NCI-H128 (cell line): ENCODE measurements around the gene MOXD1.
"Not testable (repeated sequence)": the region's sequence is repeated elsewhere in the genome, so short reads cannot be mapped to it uniquely, and the experiment has no call there.

Source experiments
- DNase-seq: peaks from one replicate; lab custom pipeline; 2025; ENCODE audit not compliant: unreplicated experiment; lab: John Stamatoyannopoulos, UW

Gene MOXD1

DNA sequence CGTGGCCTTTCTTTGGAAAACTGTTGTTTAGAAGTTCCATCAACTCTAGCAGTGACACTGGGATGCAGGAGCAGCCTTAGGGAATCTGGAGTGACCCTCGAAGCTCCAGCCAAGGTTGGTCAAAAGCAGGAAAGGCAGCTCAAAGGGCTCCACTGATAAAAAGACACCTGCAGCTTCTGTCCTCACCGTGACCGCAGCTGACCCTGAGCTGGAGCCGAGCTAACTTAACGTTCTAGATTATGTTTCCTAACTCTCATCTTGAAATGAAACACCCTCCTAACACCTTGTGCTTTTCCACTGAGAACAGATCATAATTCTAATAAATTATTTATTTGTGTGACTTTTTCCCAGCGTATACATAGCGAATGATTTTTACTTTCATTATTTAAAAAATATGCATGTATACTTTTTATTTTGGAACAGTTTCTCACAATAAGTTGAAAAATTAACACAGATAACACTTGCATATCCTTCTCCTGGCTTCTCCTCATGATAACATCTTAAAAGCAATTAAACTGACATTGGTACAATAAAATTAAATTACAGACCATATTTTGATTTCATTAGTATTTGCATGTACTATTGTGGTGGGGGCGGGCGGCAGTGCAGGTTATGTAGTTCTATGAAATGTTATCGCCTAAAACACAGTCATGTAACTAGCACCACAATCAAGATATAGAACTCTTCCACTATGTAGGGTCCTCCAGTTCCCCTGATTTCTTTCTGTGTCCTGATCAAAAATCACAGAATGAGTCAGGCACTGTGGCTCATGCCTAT is 116.1 kb downstream of the MOXD1 start:
- DNase-seq: no peak

DNA sequence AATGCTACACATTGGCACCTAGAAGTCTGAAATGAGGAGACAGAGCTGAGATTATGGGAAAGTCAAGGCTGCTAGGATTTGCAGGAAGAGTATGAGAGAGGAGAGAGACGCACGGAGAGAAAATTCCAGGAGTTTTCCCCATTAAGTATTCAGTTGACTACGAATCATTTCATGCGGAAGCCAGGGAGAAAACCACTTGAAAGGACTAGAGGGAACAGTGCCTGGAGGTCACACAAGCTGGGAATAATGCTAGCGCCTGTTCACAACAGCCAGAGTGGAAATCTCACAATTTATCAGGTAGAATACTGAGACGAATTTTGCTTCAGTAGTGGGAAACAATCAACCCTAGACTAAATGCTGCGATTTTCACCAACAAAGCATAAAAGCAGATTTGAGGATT is 118.6 kb downstream of the MOXD1 start:
- DNase-seq: no peak

DNA sequence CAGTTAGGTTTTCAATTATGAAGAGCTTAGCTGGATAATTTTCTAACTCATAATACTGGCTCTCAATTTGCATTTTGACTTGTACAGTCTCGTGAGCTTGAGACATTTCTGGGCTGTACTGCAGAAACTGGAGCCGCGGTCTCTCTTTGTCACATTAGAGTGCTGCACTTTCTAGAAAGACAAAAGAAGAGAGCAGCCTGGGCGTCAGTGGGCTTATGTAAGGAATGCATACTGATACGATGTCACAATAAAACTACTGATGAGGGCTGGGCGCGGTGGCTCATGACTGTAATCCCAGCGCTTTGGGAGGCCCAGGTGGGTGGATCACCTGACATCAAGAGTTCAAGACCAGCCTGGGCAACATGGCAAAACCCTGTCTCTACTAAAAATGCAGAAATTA is 120.8 kb downstream of the MOXD1 start:
- no peak for DNase-seq

DNA sequence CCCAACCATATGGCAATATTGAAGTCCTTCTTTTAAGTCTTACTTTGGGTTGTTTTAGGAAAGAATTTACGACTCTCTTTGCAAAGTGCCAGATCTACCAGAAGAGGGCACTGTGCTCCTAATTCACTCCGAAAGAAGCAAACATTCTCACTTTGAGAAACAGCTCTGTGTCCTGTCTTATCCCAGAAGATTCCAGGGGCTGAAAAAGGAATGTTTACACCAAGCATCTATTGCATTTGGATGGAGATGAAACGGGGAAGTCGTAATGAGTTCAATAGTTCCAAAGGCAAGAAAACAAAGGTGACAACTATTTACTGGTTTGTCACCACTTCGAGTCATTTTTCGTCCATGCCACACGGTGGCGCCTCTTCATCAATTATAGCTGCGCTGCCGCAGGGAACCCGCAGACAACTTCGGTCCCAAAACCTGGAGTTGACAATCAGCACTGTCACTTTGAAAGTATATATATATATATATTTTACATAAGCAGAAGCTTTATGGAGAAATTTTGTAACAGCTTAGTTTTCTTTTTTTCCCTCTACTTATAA is 121.6 kb downstream of the MOXD1 start:
- DNase-seq: no peak

DNA sequence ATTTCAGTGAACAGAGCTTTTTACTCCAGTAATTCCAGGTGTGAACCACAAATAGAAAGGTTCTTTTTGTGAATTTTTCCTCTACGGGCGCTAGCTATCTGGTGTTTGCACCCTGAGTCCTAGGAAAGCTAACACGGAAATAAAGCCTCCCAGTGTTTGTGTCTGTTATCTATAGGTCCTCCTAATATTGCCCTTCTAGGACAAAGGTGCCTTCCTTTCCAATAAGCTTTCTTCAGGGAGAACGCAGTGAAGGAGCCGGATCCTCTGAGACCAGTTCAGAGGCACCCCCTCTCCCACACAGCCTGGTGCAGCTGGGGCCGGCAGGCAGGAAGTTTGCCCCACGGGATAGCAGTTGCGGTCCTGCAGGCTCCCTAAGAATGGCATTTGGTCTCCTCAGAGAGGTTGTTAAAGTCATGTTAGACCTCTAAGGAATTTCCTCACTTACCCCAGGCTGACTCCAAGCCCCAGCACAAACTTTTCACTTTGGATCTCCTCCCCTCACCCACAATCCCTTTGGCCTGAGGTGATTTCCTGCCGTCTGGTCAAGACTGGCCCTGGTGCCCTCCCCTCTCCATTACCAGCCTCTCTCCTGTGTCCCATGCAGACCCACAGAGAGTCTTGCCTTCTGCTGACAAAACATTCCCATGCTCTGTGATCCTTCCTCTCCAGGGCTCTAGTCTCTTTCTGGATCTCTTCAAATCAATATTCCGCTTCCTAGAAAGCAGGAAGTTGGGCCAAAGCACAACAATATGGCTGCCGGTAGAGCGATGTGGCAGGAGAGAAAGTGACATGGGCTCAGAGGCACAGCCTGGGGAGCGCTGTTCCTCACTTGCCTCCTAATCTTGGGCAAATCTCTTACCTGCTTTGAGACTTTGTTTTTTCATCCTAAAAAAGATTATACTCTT is 126.0 kb downstream of the MOXD1 start:
- no peak for DNase-seq

DNA sequence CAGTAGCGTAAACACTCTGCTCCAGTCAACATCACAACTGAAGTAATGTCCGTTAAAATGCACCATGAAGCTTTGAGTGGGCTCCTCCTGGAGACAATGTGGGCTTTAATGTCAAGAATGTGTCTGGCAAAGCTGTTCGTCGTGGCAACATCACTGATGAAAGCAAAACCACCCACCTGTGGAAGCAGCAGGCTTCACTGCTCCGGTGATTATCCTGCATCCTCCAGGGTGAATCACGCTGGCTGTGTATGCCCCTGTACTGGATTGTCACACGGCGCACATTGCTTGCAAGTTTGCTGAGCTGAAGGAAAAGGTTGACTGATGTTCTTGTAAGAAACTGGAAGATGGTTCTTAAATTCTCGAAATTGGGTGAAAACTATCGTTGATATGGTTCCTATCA is 128.5 kb downstream of the MOXD1 start:
- no peak for DNase-seq

DNA sequence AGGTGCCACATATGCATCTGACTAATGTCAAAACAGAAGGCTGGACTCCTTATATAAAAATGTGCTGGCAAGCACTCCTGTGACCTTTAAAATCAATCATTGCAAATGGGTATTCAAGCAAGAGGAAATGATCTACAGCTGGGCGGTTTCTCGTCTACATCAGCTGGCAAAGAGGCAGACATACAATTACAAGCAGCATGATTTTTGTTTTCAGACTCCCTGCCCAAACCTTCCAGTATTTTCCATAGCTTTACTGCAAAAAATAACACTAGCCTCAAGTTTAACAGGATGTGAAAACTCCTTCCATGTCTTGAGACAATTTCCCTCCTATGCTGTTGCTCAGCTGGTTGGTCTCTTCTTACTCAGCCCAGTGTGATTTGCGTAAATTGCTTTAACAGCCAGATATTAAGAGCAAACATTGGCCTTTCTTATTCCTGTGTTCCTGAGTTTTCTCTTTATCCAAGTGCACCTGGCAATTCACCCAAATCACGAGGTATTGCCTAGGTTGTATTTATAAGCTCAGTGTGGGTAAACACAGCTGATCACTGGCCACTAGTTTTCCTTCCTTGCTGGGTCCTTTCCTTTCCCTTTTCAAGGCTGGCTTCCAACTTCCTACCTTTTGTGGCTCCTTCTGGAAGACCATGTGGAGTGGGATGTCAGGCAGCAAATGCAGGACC is 130.4 kb downstream of the MOXD1 start:
- no peak for DNase-seq

DNA sequence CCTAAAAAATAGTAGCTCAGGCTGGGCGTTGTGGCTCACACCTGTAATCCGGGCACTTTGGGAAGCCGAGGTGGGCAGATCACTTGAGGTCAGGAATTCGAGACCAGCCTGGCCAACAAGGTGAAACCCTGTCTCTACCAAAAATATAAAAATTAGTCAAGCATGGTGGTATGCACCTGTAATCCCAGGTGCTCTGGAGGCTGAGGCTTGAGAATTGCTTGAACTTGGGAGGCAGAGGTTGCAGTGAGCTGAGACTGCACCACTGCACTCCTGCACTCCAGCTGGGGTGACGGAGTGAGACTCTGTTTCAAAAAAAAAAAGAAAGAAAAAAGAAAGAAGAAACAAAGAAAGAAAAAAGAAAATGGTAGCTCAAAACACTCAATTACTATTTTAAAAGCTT is 132.6 kb downstream of the MOXD1 start:
- DNase-seq: not testable (repeated sequence)

DNA sequence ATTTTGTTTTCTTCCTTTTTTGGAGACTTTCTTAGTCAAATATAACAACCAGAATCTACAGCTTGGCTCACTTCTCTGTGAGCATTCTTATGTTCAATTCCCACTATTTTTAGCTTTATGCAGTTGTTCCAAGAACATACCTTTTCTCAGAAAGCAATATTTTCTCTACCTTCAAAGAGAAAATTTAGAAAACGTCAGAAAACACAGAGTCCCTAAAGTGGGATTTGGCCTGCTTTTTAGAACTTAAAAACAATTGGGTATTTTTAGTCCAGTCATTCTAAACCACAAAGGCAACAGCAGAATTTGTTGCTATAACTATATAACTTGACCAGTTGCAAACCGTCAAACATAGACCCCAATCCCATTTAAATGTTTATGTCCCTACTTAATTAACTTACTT is 133.1 kb downstream of the MOXD1 start:
- DNase-seq: no peak

DNA sequence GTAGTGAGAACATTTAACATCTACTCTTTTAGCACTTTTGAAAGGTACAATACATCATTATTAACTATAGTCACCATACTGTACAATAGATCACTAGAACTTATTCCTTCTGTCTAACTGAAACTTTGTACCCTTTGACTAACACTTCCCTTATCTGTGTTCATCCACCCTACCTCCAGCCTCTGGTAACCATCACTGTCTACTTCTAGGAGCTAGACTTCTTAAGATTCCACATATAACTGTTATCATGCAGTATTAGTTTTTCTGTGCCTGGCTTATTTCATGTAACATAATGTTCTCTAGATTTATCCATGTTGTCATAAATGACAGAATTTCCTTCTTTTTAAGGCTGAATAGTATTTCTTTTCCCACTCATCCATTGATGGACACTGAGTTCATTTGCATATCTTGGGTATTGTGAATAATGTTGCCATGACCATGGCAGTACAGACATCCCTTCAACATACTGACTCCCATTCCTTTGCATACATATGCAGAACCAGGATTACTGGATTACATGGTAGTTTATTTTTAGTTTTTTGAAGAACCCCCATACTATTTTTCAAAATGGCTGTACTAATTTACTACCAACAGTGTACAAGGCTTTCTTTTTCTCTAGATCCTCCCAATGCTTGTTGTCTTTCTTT is 135.7 kb downstream of the MOXD1 start:
- DNase-seq: no peak

DNA sequence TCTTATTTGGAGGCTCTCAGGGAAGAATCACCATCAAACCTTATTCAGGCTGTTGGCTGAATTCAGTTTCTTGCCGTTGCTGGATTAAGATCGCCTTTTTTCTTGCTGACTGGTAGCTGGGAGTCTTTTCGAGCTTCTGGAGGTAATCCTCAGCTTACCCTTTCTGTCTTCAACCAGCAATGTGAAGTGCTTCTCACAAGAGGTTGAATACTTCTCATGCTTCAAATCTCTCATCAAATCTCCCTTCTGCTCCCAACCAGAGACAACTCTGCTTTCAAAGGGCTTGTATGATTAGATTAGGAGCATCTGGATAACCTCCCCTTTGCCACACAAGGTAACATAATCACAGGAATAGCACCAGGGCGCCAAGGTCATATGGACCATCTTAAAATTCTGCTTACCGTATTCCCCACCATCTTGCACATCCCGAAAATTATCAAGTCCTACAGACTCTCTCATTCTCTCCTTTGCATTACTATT is 137.2 kb downstream of the MOXD1 start:
- no peak for DNase-seq

DNA sequence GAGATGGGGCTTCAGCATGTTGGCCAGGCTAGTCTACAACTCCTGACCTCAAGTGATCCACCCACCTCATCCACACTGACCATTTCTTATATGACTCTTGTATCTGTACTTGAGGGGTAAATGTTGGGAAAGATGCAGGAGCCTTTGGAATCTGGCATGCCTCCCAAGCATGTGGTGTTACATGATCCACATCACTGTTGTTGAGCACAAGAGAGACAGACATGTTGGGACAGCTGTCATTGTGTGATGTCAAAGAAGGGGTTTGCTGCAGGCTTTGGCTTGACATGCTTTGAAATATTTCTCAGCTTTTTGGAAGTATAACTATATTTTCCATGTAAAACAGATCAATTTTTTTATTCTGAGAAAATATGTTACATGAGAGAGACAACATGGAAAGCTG is 139.9 kb downstream of the MOXD1 start:
- DNase-seq: no peak

DNA sequence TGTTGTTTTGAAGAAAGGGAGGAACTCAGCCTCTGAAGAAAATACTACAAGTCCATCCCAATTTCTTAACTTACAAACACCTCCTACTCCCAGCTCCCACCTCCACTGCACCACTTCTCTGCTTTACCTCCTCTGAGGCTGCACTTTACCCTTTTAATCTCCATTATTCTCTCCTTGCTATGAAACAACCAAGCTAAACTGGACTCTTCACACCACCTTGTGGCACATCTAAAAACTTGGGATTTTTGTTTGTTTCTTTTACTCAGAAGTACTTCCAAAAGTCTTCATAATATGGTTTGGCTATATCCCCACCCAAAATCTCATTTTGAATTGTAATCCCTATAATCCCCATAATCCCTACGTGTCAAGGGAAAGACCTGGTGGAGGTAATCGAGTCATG is 142.2 kb downstream of the MOXD1 start:
- DNase-seq: no peak

DNA sequence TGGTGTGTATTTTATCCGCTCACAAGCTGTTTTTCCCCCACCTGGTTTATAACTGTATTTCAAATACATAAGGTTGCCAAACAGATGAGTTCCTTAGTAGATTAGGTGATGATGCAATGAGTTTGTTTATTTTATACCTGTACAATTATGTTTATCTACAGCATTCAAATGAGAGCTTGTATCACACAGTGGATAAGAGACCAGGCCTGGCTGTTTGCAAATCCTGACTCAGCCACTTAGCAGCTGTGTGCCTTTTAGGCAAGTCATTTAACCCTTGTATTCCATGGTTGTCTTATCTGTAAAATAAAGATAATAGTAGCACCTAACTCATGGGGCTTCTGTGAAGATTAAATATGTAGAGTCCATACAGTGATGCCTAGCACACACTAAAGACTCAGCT is 143.7 kb downstream of the MOXD1 start:
- DNase-seq: no peak

DNA sequence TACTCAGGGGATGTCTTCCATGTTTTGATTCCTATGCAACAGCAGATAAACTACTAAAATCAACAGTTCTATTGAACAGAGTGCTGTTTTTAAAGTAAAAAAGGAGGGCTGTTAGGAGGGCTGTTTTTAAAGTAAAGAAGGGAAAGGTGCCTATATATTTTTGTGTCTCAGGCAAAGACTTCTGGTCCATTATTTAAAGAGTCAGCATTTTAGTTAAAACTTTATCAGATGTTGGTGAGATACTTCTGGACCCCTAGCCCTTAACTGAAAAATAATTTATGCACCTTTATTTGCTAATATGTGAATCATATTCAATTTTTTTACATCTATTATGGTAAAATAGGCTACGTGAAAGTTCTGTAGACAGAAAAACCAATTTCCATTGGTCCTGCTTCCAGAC is 144.8 kb downstream of the MOXD1 start:
- no peak for DNase-seq

DNA sequence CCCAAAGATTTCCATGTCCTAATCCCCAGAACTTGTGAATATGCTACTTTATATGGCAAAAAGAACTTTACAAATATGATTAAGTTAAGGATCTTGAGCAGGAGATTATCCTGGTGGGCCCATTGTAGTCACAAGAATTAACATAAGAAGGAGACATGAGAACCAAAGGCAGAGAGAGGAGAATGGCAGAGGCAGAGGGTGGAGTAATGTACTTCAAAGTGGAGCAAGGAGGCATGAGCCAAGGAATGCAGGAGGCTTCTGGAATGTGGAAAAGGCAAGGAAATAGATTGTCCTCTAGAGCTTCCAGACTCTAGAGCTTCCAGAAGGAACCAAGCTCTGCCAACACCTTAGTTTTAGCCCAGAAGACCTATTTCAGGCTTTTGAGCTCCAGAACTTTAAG is 147.4 kb downstream of the MOXD1 start:
- DNase-seq: no peak

DNA sequence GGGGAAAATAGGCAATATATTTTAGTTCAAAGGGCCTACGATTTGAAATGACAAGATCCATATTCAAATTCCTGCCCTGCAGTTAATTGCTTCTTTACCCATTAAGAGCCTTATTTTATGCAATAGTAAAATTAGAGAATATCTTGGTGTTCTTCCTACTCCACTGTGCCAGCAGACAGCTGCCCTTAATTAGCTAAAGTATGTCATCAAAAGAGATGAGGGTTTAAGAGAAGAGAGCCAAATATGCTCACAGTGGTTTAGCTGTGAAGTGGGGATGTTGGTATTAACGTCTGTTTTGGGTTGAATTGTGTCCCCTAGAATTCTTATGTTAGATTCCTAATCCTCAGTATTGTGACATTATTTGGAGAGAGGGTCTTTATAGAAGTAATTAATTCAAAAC is 148.1 kb downstream of the MOXD1 start:
- DNase-seq: no peak

DNA sequence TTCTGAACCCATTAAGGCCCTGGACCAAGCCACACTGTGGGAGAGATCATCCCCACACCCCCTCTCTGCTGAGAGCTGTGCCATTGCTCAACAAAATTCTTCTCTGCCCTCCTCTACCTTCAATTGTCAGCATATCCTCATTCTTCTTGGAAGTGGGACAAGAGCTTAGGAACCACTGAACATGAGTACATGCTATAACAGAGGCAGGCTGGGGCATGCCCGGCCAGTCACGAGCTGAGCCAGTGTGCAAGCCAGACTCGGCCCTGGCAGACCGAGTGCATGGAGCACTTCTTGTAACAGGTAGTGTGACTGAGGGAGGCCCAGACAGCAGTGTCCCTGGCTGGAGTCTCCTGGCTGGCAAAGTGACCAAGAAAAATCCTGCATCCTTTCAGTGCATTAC is 149.2 kb downstream of the MOXD1 start:
- no peak for DNase-seq

DNA sequence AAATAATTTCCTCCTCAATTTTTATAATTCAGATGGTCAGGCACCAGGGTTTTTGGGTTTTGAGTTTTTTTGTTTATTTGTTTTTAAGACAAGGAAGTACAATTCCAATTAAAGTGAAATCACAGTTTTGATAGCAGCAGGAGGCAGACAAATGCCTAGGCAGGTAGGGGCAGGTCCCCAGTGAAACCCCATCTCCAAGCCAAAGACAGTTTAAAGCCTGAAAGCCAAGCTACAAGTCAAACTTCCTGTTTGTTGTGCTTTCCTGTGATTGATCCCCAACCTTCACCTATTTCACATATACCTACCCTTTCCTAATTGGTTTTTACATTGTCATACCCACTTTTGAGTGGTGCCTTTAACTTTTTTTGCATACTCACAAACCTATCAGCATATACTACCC is 149.6 kb downstream of the MOXD1 start:
- no peak for DNase-seq

DNA sequence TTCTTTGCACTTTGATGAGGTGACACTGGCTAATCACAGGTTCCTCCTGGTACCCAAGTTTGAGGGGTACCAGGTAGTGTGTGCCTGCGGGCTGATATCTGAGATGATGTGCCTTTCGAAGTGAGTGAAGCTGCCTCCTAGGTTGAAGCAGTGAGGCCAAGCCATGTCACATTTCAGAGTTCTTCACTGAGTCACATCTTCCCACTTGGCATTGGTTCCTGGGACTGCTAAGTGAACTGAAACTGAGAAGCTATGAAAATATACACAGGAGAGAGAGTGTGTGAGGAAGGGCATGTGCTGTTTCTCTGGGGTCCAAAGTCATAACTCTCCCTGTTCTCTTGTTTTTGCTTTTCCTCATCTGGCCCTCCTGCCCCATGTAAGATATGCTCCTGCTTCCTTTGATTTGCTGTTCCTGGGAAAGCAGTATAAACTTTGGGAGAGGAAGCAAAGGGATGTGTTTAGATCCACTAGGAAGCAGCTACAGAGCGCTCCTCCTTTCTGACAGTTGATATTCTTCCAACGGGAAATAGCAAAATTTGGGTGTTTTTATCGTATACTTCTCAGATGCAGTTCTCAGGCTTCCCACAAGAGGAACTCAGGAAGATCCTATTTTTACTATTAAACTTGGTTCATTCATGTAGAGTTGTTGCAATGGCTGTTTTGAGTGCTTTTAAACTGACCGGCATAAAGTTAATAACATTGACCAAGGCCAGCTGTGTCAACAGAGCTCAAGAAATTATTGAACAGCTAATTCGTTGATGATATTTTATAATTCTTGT is 153.7 kb downstream of the MOXD1 start:
- DNase-seq: no peak
